DOHH2 (cell line): Measurements from ENCODE around the gene PHOSPHO1.
A peak's percentile ranks its signal among the peaks of the same experiment; 100 is the strongest.

Source experiments
- H3F3A ChIP-seq: fragments of 200-600 bp; sonication (generic), shearing (Covaris generic); 2 replicates; pipeline ENCODE4 v1.6.0; 2016; ENCODE audit warnings: antibody characterized with exemption, mild to moderate bottlenecking; ENCODE audit not compliant: control insufficient read depth, insufficient read depth
- H3K27ac ChIP-seq: fragments of 200-600 bp; sonication (generic); 2 replicates; pipeline ENCODE4 v1.5.1; 2014; ENCODE audit warnings: low read depth, mild to moderate bottlenecking, low read length, moderate library complexity
- H3K27me3 ChIP-seq: fragments of 200-600 bp; sonication (generic); 2 replicates; pipeline ENCODE4 v1.6.1; 2014; ENCODE audit warnings: mild to moderate bottlenecking, low read length, mixed read lengths; ENCODE audit not compliant: control insufficient read depth
- H3K36me3 ChIP-seq: fragments of 200-600 bp; sonication (generic); 2 replicates; pipeline ENCODE4 v1.6.1; 2014; ENCODE audit warnings: mild to moderate bottlenecking, low read length, moderate library complexity, mixed read lengths; ENCODE audit not compliant: control insufficient read depth
- H3K4me1 ChIP-seq: fragments of 200-600 bp; sonication (generic); 2 replicates; pipeline ENCODE4 v1.6.1; 2014; ENCODE audit warnings: mild to moderate bottlenecking, low read length, mixed read lengths; ENCODE audit not compliant: control insufficient read depth
- H3K4me2 ChIP-seq: fragments of 200-600 bp; sonication (generic); 2 replicates; pipeline ENCODE4 v1.6.0; 2014; ENCODE audit warnings: mild to moderate bottlenecking, low read length, moderate library complexity
- H3K4me3 ChIP-seq: fragments of 200-600 bp; sonication (generic); 2 replicates; pipeline ENCODE4 v1.5.1; 2014; ENCODE audit warnings: mild to moderate bottlenecking, low read length, mixed read lengths
- H3K79me2 ChIP-seq: fragments of 200-600 bp; sonication (generic); 2 replicates; pipeline ENCODE4 v1.6.1; 2014; ENCODE audit warnings: mild to moderate bottlenecking, low read length, mixed read lengths; ENCODE audit not compliant: control insufficient read depth
- H3K9me2 ChIP-seq: fragments of 200-600 bp; sonication (generic); replicated peaks from 2 replicates; pipeline ENCODE4 v1.6.1; 2014; ENCODE audit warnings: mild to moderate bottlenecking, low read length, mixed read lengths; ENCODE audit not compliant: control insufficient read depth
- H3K9me3 ChIP-seq: fragments of 200-600 bp; sonication (generic); 2 replicates; pipeline ENCODE4 v1.6.1; 2014; ENCODE audit warnings: antibody characterized with exemption, low read length, mixed read lengths; ENCODE audit not compliant: control insufficient read depth, insufficient read depth
- H4K20me1 ChIP-seq: fragments of 200-600 bp; sonication (generic); 2 replicates; pipeline ENCODE4 v1.6.0; 2014; ENCODE audit warnings: low read depth, mild to moderate bottlenecking, antibody characterized with exemption, low read length, moderate library complexity; ENCODE audit not compliant: control insufficient read depth, insufficient read depth
- EZH2phosphoT487 ChIP-seq: fragments of 200-600 bp; sonication (generic); IDR thresholded peaks from 2 replicates; pipeline ENCODE4 v1.6.1; 2017; ENCODE audit warnings: borderline replicate concordance, mild to moderate bottlenecking, antibody characterized with exemption, low read length, moderate library complexity, mixed read lengths
- TF ChIP-seq, protein P1 (sequence below): fragments of 200-600 bp; sonication (generic); IDR thresholded peaks from one replicate; pipeline ENCODE4 v1.5.1; 2014; ENCODE audit warnings: antibody characterized with exemption, mild to moderate bottlenecking, low read depth, low read length; ENCODE audit not compliant: poor library complexity, severe bottlenecking

The PHOSPHO1 gene

DNA sequence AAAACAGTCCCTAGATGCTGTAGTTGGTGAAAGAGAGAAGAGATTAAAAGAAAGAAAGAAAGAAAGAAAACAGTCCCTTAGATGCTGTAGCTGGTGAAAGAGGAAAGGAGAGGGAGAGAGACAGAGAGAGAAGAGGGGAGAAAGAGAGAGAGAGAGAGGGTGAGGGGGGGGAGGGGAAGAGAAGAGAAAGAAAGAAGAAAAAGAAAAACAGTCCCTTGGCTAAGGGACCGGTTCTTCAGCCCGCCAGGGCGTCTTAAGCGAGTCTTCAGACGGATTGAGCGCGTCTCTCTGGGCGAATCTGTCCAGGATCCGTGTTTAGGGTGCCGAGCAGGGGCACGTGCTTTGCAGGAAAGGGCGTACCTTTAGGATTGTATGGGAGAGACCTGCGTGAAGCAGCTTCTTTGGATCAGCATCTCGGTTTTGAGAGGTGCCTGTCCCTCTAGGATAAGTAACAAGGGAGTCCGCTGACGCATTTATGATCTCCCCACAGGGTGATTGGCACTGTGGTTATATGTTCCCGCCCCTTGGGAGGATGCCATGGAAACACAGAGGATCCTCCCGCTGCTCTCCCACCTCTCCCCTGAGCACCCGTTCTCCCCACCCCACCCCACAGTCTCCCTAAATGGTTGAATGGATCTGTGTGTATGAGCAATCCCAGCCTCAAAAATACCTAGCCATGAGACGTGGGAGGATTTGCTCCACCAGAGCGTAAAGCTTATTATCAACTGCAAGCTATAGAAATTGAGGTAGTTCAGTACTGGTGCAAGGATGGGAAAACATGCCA, 36.9 kb downstream of the PHOSPHO1 start:
- H3K27ac ChIP-seq, result peak overlapping the region; percentile 93
- H3K9me3 ChIP-seq, result no peaks in the 10 kb centered on the region
- H3K36me3 ChIP-seq, result no peaks in the 10 kb centered on the region
- no peaks in the 10 kb centered on the region for H4K20me1 ChIP-seq
- TF ChIP-seq EZH2phosphoT487, result no peak
- TF ChIP-seq, protein P1, sequence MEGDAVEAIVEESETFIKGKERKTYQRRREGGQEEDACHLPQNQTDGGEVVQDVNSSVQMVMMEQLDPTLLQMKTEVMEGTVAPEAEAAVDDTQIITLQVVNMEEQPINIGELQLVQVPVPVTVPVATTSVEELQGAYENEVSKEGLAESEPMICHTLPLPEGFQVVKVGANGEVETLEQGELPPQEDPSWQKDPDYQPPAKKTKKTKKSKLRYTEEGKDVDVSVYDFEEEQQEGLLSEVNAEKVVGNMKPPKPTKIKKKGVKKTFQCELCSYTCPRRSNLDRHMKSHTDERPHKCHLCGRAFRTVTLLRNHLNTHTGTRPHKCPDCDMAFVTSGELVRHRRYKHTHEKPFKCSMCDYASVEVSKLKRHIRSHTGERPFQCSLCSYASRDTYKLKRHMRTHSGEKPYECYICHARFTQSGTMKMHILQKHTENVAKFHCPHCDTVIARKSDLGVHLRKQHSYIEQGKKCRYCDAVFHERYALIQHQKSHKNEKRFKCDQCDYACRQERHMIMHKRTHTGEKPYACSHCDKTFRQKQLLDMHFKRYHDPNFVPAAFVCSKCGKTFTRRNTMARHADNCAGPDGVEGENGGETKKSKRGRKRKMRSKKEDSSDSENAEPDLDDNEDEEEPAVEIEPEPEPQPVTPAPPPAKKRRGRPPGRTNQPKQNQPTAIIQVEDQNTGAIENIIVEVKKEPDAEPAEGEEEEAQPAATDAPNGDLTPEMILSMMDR, result no peak
- peak overlapping the region; percentile 81 for H3K4me3 ChIP-seq
- peaks cover 29% of the 10 kb centered on the region for H3K4me1 ChIP-seq
- H3K4me2 ChIP-seq, result peak overlapping the region; percentile 80
- H3K9me2 ChIP-seq, result no peaks in the 10 kb centered on the region
- peaks cover 14% of the 10 kb centered on the region for H3F3A ChIP-seq
- H3K27me3 ChIP-seq, result no peaks in the 10 kb centered on the region
- no peaks in the 10 kb centered on the region for H3K79me2 ChIP-seq

DNA sequence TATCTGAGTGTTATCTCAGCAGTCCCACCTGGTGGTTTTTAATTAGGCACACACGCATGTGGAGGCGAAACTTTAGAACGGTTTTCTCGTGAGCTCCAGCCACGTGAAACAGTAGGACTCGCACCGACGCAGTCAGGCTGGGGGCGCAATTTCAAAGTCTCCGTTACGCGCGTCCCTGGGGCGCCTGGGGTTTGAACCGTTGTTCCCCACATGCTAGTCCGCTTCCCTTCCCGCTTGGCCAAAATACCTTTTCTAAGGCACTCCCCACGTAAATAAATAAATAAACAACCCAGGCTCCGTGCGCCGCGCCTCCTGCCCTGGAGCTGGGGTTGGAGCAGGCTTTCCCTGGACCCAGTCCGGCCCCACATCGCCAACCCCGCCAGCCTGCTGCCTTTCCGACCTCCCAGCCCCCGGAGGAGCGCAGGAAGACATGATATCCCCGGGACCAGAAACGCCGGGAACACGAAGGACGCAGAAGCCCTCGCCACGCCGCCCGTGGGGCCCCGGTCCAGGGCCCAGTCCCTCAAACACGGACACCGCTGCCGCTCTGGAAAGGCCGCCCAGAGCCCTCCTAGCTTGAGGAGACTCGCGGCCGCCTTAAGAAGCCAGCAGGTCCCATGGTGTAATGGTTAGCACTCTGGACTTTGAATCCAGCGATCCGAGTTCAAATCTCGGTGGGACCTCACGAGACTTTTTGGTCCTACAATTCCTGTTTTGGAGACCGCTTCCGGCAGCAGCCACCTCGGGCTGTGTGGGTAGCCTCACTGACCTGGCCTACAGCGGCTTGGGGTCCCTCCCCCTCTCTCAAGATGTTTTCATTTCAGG, 38.5 kb downstream of the PHOSPHO1 start:
- Histone ChIP-seq H3K36me3 (no peaks in the 10 kb centered on the region), H3K9me3 (no peaks in the 10 kb centered on the region), H4K20me1 (no peaks in the 10 kb centered on the region), H3K27me3 (no peaks in the 10 kb centered on the region), H3K4me3 (peak overlapping the region; percentile 81), H3F3A (peaks cover 14% of the 10 kb centered on the region), H3K79me2 (no peaks in the 10 kb centered on the region), H3K4me2 (peak overlapping the region; percentile 80), H3K9me2 (no peaks in the 10 kb centered on the region), H3K4me1 (peaks cover 29% of the 10 kb centered on the region), H3K27ac (peak overlapping the region; percentile 93)
- no peak for TF ChIP-seq EZH2phosphoT487
- TF ChIP-seq, protein P1, result peak; percentile 67

DNA sequence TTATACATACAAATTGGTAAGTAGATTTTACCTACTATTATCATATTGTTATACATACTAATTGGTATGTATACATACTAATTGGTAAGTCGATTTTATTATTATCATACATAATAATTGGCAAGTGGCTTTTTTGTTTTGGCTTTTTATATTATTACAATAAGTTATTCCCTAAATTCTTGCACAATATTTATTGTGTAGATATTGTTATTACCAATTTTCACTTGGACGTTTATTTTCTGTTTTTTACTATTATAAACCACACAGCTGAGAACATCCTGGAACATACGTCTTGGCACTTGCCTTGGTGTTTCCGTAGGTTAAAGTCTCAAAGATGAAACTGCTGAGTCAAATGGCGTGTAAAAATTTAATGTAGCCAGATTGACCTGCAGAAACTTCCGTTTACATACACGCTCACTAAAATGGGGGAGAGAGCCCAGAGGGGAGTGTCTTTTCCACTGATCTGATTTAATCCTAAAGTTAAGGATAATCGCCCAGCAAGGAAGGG, 39.1 kb downstream of the PHOSPHO1 start:
- Histone ChIP-seq H3K36me3 (no peaks in the 10 kb centered on the region), H4K20me1 (no peaks in the 10 kb centered on the region), H3K27me3 (no peaks in the 10 kb centered on the region), H3K27ac (peak overlapping the region; percentile 93), H3K4me1 (peaks cover 29% of the 10 kb centered on the region), H3K79me2 (no peaks in the 10 kb centered on the region), H3K9me3 (no peaks in the 10 kb centered on the region), H3F3A (peaks cover 12% of the 10 kb centered on the region), H3K4me3 (peak overlapping the region; percentile 81), H3K4me2 (peak overlapping the region; percentile 80), H3K9me2 (no peaks in the 10 kb centered on the region)
- TF ChIP-seq, protein P1, result no peak
- TF ChIP-seq EZH2phosphoT487, result no peak
